Measurements from ENCODE around the gene MBD6.
"Not testable (repeated sequence)": the region's sequence is repeated elsewhere in the genome, so short reads cannot be mapped to it uniquely, and the experiment has no call there.

The MBD6 gene

DNA sequence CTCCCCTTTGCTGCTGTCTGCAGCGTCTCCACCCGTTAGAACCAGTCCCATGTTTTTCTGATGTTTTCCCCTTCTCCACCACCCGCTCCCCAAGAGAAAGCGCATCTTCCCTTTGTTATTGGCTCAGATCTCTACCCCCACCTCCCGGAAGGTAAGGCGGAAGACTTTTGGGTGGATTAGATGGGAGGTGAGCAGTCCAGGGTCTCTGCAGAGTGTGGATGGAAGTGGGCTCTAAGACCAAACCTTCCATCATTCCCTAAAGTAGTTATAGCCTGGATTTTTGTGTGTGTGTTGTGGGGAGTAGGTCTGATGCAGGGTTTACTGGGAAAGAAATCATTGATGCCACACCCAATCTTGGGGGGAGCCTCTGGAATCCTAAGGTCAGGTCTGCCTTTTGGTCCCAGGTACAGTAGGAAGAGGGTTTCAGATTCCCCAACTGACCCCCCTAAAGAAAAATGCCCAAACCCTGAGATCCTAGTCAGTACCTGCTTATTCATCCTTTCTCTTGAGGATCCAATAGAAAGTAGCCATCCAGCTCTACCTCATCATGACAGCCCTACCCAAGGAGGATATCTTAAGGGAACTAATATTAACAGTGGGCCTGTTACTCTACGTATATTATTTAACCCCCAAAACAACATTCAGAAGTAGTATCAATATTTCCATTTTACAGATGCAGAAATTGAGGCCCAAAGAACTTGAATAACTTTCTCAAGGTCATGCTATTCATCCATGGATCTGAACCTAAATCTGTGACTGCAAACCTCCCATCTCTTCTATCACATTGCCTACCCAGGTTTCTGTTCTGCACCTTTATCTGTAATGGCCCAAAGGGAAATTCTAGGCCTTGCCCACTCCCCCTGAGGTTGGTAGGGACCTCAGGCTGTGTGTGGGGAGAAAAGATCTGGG lies 28.3 kb downstream of the MBD6 start:
- FAIRE-seq = no peak

DNA sequence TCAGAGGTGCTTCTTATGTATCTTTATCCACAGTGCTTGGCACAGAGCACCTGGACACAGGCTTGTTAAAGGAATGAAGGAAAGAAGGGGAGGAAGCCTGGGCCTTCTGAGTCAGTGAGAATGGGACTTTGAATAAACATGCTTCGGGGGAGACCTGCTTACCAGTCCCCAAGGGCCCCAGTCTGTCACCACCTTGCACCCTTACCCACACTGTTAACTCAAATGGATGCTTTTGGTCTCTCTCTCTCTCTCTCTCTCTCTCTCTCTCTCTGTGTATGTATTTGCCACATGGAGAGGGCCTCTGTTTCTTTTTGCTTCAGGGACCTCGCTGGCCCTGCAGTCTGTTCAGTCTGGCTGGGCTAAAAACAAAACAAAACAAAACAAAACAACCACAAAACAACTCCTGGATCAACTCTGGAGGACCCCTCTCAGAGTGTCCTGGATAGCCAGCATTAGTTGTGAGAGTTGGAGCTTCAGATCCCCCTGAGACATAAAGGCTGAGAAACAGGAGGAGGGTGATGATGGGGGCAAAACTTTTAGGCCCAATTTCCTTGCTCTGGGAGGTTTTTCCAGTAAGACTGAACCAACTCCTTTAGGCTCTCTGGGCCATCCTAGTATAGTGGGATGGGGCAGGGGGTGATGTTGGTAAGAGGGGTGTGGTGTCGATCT lies 29.1 kb downstream of the MBD6 start:
- no peak for FAIRE-seq

DNA sequence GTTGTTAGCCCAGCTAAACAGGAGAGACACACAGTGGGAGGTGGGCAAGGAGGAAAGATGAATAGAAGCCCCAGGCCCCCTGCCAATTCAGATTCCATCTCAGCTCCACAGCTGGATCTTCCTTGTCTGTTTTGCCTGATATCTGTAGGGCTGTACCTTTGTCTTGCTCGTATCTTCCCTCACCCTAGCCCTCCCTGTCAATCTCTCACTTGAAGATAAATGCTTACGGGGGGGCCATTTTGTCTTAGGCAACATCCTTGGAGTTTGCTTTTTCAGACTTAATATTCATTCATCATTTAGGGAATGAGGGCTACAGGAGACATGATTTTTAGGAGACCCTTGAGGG lies 29.7 kb downstream of the MBD6 start:
- no peak for FAIRE-seq

DNA sequence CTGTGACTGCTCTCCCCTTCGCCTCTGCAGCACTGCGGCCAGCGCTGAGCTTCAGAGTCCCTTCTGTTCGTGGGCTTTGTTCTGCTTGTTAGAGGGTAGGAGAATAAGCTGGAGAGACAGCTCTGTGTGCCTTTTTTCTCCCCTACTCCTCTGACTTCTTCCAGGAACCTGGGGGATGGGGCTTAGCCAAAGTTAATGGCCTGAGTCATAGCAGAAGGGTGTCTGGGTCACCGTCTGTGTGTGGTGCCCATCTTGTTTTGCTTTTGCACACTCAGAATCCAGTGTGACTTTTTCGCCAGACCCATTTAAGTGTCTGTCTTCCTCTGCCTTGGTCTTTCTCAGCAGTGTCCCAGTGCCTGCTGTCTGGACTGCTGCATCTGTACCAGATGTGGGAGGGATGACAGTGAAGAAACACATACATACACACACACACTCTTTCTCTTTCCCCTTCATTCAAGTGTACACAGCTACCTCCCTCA lies 30.2 kb downstream of the MBD6 start:
- no peak for FAIRE-seq

DNA sequence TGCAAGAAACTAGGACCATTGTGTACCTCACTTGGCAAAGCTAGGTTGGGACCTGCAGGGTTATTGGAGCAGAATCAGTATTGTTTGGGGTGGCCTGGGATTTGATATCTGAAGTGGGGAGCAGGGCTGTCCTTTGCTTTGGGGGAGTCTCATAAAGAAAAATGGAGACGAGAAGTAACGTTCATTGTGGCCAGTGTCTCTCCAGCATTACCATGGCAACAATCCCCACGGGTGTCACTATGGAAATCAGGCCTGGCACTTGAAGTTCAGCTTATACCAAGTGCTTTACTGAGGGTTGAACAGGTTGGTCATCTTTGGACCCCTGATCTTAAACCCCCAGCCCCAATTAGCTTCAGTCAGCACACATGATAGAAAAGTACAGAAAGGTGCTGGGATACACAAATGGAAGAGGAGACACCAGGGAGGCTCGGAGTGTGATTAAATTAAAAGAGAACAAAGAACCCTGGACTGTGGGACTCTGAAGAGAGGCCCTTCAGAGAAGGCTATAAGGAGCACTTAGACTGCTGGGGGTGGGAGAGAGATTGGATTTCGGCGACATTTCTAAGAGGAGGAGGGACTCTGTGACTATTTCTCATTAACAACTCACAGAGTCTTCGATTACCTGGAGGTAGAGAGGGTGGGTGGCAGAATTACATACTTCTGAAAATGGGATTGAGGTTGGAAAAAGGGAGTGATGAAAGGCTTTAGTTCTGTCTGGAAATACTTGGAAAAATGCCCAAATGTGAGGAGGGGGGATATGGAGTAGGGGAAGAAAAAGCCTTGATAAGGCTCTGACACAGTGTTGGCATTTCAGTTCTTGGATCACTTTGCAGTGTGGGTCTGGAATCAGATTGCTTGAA lies 30.9 kb downstream of the MBD6 start:
- FAIRE-seq = no peak

DNA sequence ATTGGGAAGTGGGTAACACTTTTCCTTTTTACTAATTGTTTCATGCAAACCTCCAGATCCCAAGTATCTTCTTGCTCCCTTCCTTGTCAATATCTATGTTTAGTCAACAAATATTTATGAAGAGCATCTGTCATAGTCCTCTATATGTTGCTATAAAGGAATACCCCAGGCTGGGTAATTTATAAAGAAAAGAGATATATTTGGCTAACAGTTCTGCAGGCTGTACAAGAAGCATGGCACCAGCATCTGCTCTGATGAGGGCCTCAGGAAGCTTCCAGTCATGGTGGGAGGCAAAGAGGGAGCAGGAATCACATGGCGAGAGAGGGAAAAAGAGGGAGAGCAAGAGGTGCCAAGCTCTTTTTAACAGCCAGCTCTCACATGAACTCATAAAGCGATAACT lies 31.8 kb downstream of the MBD6 start:
- no peak for FAIRE-seq

DNA sequence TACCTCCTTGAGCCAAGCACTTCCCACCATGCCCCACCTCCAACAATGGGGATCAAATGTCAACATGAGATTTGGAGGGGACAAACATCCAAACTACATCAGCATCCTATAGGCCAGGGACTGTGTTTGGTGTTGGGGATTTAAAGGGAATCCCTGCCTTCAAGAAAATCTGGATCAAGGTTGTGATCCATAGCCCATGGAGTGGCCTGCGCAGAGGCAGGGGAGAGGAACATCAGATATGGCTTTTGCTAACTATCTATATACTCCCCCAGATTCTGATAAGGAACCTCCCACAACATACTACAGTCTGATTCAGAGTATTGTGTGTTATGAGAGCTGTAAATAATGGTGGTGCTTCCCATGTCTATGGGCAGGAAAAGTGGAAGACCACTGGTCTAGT lies 32.3 kb downstream of the MBD6 start:
- no peak for FAIRE-seq

DNA sequence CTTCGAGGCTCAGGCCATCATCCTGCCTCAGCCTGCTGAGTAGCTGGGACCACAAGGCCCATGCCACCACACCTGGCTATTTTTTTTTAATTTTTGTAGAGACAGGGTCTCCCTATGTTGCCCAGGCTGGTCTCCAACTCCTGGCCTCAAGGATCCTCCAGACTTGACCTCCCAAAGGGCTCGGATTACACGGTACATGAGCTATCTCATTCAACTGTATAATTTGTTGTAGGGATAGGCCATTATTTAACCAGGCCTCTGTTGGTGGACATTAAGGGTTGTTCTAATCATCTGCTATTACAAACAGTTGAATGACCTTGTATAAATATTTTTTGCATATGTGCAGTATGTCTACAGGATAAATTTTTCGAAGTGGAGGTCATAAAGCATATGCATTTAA lies 36.2 kb downstream of the MBD6 start:
- FAIRE-seq = no peak

DNA sequence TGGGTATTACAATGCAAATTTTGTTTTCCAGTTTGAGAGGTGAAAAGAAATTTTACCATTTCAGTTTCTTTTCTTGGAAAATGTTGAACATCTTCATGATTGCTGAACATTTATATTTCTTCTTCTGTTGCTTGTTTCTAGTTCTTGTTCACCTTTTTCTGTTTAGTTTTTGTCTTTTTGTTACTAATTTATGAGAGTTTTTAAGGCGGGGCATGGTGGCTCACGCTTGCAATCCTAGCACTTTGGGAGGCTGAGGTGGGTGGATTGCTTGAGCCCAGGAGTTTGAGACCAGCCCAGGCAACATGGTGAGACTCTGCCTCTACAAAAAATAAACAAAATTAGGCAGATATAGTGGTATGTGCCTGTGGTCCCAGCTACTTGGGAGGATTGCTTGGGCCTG lies 37.9 kb downstream of the MBD6 start:
- FAIRE-seq = no peak

DNA sequence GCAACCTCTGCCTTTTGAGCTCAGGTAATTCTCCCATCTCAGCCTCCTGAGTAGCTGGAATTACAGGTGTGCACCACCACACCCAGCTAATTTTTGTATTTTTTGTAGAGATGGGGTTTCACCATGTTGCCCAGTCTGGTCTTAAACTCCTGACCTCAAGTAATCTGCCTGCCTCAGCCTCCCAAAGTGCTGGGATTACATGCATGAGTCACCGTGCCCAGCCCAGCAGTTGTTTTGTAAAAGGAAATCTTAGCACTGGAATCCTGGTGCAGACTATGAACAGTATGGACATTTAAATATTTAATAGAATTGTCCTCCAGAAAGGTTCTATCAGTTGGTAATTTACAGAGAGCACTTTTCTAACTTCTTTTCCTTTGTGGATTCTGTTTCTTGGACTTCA lies 38.5 kb downstream of the MBD6 start:
- not testable (repeated sequence) for FAIRE-seq

DNA sequence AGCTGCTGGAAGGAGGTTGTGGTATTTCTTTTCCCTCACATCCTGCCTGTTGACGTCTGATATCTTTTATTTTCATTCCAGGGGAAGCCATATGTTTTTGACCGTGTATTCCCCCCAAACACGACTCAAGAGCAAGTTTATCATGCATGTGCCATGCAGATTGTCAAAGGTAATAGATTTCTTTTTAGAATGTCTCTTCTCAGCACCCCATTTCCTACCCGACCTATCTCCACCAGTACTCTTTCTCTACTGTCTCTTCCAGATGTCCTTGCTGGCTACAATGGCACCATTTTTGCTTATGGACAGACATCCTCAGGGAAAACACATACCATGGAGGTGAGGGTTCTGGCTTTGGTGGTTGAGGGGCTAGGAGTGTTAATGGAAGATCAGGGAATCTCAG lies 40.7 kb downstream of the MBD6 start:
- no peak for FAIRE-seq

DNA sequence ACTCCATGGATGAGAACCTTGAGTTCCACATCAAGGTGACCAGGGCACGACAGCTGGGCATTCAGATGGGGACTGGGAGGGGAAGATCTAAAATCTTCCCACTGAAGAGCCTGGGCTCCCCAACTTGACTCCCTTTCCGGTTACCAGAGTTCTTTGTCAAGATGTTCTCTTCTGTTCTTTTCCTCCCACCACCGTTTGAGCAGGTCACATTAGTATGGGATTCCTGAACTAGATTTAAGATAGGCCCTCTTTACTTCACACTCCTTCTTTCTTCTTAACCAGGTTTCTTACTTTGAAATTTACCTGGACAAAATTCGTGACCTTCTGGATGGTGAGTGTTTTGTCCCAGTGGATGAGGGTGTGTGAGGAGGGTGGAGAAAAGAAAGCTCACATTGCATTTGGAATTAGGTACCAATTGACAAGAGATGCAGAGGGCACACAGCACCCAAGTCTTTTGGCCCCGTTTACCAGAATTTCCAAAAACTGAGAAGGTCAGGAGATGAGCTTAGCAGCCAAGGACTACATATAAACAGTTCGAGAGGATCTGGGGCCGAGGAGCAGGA lies 41.6 kb downstream of the MBD6 start:
- FAIRE-seq = no peak

DNA sequence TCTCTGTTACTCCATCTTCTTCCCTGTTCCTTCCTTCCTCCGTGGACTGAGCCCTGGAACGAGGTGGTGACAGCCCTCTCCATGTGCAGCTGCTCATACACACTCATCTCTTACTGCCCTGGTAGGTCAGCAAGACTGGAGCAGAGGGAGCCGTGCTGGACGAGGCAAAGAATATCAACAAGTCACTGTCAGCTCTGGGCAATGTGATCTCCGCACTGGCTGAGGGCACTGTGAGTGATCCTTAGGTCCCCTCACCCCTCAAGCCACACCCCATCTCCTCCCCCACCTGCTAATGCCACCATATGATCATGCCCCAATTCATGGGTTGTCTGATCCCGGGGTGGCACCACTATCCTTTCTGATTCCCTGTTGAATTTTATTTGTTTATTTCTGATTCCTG lies 46.2 kb downstream of the MBD6 start:
- FAIRE-seq = no peak

DNA sequence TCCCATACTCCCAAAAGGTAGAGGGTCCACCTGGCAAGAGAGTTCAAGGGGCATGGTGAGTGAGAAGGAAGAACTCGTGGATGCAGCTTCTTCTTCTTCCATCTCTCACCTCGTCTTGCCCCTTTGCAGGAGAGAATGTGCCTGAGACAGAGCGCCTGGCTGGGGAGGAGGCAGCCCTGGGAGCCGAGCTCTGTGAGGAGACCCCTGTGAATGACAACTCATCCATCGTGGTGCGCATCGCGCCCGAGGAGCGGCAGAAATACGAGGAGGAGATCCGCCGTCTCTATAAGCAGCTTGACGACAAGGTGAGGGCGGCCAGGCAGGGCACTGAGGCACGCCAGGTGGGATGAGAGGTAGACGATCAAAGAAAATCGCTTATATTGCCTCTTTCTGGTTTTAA lies 47.2 kb downstream of the MBD6 start:
- FAIRE-seq = no peak

DNA sequence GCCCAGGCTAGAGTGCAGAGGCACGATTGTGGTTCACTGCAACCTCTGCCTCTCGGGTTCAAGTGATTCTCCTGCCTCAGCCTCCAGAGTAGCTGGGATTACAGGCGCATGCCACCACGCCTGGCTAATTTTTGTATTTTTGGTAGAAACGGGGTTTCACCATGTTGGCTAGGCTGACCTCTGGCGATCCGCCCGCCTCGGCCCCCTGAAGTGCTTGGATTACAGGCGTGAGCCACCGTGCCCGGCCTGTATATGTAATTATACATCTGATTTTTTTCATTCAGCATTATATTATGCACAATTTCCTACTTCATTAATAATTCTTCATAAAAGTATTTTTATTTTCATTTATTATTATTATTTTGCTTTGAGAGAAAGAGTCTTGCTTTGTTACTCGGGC lies 47.8 kb downstream of the MBD6 start:
- not testable (repeated sequence) for FAIRE-seq

DNA sequence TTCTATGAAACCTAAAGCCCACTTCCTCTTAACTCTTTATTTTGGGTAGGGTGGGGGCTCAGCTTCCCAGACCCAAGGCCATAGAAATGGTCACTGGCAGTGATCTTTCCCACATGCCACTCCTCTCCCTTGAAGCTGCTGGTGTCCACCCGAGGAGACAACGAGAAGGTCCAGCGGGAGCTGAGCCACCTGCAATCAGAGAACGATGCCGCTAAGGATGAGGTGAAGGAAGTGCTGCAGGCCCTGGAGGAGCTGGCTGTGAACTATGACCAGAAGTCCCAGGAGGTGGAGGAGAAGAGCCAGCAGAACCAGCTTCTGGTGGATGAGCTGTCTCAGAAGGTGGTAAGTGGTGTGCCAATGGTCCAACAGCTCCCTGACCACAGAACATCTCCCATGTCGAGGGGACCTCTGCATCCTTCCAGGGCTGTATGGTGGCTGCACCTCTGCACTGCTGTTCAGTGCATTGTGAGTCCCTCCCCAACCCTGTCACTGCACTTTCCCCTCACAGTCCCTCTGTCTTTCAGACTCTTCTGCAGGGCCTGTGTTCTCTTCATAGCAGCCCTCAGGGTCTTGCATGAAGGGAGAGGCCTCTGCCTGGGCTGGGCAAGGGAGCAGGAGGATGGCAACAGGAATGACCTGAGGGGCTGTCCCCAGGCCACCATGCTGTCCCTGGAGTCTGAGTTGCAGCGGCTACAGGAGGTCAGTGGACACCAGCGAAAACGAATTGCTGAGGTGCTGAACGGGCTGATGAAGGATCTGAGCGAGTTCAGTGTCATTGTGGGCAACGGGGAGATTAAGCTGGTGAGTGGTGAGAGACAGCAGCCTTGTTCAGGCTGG lies 49.5 kb downstream of the MBD6 start:
- no peak for FAIRE-seq

DNA sequence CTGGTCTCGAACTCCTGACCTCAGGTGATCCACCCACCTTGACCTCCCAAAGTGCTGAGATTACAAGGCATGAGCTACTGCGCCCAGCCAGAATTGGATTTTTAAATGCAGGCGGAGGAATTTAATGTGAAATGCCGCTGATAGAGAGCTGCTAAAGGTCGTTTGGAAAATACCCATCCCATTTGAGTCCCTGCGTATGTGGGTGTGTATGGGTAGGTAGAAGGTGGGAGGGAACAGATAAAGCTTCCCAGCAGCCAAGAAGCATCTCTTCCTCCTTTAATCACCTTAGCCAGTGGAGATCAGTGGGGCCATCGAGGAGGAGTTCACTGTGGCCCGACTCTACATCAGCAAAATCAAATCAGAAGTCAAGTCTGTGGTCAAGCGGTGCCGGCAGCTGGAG lies 52.2 kb downstream of the MBD6 start:
- no peak for FAIRE-seq

DNA sequence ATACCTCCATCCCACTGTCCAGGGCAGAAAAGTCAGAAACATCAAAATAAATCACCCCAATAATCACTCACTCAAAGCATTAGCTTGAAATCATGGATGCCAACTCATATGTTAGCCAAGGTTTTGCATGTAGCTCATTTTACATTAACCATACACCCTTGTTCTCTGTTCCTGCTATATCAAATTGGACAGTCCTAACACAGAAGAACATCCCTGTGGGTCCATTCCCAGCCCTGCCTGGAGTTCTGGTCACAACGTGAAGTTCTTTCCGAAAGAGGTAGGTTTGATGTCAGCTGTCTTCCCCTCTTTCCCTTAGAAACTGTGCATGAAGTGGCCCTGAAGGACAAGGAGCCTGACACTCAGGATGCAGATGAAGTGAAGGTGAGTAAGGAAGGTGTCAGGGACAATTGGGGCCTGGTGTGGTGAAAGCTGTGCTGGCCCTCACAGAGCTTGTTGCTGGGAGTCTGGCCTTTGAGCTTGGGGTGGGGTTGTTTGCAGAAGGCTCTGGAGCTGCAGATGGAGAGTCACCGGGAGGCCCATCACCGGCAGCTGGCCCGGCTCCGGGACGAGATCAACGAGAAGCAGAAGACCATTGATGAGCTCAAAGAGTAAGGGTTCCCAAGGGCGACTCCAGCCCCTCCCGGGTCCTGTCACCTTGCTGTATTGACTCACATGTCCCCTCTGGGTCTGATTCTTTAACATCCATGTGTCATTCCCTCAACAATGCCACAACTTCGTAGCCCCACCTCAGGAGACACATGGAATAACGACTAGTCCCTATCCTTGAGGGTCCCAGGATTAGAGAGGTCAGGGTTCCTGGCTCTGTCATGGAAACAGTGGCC lies 53.4 kb downstream of the MBD6 start:
- no peak for FAIRE-seq

DNA sequence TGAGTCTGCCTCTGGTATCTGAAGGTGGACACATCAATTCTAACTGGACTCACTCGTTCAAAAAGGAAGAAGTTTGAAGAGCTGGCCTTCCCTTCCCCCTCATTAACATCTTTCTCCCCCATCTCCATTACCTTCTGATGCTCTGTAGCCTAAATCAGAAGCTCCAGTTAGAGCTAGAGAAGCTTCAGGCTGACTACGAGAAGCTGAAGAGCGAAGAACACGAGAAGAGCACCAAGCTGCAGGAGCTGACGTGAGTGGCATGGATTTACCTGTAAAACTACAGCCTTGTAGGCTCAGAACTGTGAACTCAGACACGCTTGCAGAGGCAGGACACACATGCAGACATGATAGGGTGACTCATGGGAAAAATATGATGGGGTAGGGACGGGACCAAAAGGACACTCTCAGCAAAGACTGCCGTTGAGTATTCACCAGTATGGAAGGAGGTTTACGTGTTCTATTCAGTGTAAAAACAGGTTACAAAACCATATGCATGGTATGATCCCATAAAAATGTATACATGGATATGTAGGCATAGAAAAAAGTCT lies 54.1 kb downstream of the MBD6 start:
- no peak for FAIRE-seq

DNA sequence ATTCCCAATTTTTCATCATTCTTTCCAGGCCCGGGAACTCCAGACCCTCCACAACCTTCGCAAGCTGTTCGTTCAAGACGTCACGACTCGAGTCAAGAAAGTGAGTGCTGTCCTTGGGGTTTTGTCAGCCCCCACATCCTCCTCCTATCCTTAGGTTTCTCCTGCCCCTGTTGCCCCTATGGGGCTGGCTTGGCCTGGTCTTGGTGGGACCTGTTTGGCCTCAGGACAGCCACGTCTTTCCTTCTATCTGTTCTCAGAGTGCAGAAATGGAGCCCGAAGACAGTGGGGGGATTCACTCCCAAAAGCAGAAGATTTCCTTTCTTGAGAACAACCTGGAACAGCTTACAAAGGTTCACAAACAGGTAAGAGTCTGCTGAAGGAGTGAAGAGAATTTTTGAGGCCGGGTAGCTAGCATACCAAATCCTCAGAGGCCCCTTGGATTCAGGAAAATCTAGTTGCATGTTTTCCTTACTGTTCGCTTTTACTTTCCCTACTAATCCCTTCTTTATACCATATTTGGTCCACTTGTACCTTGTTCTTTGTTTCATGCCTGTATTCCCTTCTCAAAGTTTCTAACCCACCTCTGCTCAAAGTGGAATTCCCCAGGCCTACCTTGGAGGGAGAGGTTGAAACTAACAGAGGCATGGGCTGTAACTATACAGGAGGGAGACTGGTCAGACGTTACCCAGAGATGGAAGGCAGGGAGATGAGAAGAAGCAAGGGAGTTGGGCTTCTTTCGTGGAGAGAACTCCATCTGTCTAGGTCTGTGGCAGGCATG lies 55.5 kb downstream of the MBD6 start:
- FAIRE-seq = no peak

Measured in TTC549 (cell line).